WTC11 (cell line): Measurements from ENCODE around the gene CYB5A.

Experiments
- ATF1 ChIP-seq: sonication (generic); formaldehyde crosslinking; IDR thresholded peaks from 2 replicates; pipeline ENCODE4 v1.8.1; 2023; ENCODE audit warnings: mild to moderate bottlenecking, moderate library complexity, missing genetic modification reagents
- ATF3 ChIP-seq: sonication (generic); formaldehyde crosslinking; conservative IDR thresholded peaks from 2 replicates; pipeline ENCODE4 v1.8.1; 2022; ENCODE audit warnings: mild to moderate bottlenecking, missing genetic modification reagents
- ELF4 ChIP-seq: sonication (generic); formaldehyde crosslinking; IDR thresholded peaks from 2 replicates; pipeline ENCODE4 v1.8.1; 2022; ENCODE audit warnings: low read depth, mild to moderate bottlenecking, moderate library complexity, missing genetic modification reagents
- ESRRA ChIP-seq: sonication (generic); formaldehyde crosslinking; IDR thresholded peaks from 2 replicates; pipeline ENCODE4 v1.8.1; 2022; ENCODE audit warnings: mild to moderate bottlenecking, missing genetic modification reagents, borderline replicate concordance
- JUN ChIP-seq: sonication (generic); formaldehyde crosslinking; IDR thresholded peaks from 2 replicates; pipeline ENCODE4 v1.8.0; 2023; ENCODE audit warnings: mild to moderate bottlenecking, missing genetic modification reagents
- NFYB ChIP-seq: sonication (generic); formaldehyde crosslinking; conservative IDR thresholded peaks from 2 replicates; pipeline ENCODE4 v1.8.0; 2022; ENCODE audit warnings: low read depth, missing genetic modification reagents
- PREB ChIP-seq: sonication (generic); formaldehyde crosslinking; IDR thresholded peaks from 2 replicates; pipeline ENCODE4 v1.8.1; 2022; ENCODE audit warnings: mild to moderate bottlenecking, missing genetic modification reagents, moderate library complexity, borderline replicate concordance
- SP1 ChIP-seq: sonication (generic); formaldehyde crosslinking; conservative IDR thresholded peaks from 2 replicates; pipeline ENCODE4 v1.8.1; 2022; ENCODE audit warnings: missing genetic modification reagents
- ZNF263 ChIP-seq: sonication (generic); formaldehyde crosslinking; IDR thresholded peaks from 2 replicates; pipeline ENCODE4 v1.8.1; 2022; ENCODE audit warnings: low read depth, mild to moderate bottlenecking, moderate library complexity, missing genetic modification reagents
- TF ChIP-seq, protein P1 (sequence below): fragments of 200-600 bp; IDR thresholded peaks from 2 replicates; pipeline ENCODE4 v1.8.0; 2022; ENCODE audit warnings: antibody characterized with exemption
- TF ChIP-seq, protein P2 (sequence below): sonication (generic); formaldehyde crosslinking; IDR thresholded peaks from 2 replicates; pipeline ENCODE4 v1.8.0; 2022; ENCODE audit warnings: mild to moderate bottlenecking, missing genetic modification reagents
- TF ChIP-seq, protein P3 (sequence below): sonication (generic); formaldehyde crosslinking; IDR thresholded peaks from 2 replicates; pipeline ENCODE4 v1.8.1; 2022; ENCODE audit warnings: low read depth, missing genetic modification reagents, borderline replicate concordance

DNA sequence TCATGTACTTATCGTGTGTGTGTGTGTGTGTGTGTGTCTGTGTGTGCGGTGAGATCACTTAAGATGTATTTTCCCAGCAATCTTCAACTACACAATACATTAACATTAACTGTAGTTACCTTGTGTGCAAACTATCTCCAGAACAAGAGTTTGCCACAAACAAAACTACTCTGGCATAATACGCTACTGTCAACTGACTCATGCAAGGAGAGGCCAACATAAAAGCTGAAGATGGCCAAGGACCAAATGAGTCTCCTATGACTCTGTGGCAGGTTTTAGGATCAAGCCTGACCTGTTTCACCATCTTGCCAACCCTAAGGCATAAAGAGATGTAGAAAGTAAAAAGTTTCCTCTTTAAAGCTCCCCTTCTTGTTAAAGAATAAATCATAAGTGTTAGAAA lies 20.1 kb downstream of the CYB5A start:
- TF ChIP-seq ZNF263 (CRISPR knock-in tag) (no peak), PREB (no peak), SP1 (CRISPR knock-in tag) (no peak), ESRRA (CRISPR knock-in tag) (no peak), JUN (CRISPR knock-in tag) (no peak), ATF3 (no peak), NFYB (no peak), ATF1 (no peak), ELF4 (CRISPR knock-in tag) (no peak)
- TF ChIP-seq, protein P1, sequence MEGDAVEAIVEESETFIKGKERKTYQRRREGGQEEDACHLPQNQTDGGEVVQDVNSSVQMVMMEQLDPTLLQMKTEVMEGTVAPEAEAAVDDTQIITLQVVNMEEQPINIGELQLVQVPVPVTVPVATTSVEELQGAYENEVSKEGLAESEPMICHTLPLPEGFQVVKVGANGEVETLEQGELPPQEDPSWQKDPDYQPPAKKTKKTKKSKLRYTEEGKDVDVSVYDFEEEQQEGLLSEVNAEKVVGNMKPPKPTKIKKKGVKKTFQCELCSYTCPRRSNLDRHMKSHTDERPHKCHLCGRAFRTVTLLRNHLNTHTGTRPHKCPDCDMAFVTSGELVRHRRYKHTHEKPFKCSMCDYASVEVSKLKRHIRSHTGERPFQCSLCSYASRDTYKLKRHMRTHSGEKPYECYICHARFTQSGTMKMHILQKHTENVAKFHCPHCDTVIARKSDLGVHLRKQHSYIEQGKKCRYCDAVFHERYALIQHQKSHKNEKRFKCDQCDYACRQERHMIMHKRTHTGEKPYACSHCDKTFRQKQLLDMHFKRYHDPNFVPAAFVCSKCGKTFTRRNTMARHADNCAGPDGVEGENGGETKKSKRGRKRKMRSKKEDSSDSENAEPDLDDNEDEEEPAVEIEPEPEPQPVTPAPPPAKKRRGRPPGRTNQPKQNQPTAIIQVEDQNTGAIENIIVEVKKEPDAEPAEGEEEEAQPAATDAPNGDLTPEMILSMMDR = no peak
- TF ChIP-seq, protein P2, sequence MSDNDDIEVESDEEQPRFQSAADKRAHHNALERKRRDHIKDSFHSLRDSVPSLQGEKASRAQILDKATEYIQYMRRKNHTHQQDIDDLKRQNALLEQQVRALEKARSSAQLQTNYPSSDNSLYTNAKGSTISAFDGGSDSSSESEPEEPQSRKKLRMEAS (CRISPR knock-in tag) = no peak
- TF ChIP-seq, protein P3, sequence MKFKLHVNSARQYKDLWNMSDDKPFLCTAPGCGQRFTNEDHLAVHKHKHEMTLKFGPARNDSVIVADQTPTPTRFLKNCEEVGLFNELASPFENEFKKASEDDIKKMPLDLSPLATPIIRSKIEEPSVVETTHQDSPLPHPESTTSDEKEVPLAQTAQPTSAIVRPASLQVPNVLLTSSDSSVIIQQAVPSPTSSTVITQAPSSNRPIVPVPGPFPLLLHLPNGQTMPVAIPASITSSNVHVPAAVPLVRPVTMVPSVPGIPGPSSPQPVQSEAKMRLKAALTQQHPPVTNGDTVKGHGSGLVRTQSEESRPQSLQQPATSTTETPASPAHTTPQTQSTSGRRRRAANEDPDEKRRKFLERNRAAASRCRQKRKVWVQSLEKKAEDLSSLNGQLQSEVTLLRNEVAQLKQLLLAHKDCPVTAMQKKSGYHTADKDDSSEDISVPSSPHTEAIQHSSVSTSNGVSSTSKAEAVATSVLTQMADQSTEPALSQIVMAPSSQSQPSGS (CRISPR knock-in tag) = no peak
